Mesendoderm (in vitro differentiated cells): ENCODE results near the gene NEK5.
A peak's percentile ranks its signal among the peaks of the same experiment; 100 is the strongest.

ENCODE experiments used
- DNase-seq: peaks from one replicate; pipeline ENCODE4 v3.0.0; 2013
- H2AK5ac ChIP-seq: 2 replicates; pipeline ENCODE4 v1.6.1; 2013; ENCODE audit warnings: low read length, inconsistent platforms
- H2BK120ac ChIP-seq: 2 replicates; pipeline ENCODE4 v1.6.1; 2013; ENCODE audit warnings: low read depth, mild to moderate bottlenecking, low read length, moderate library complexity, mixed read lengths
- H2BK15ac ChIP-seq: replicated peaks from 2 replicates; pipeline ENCODE4 v1.6.1; 2013; ENCODE audit warnings: low read depth, mild to moderate bottlenecking, moderate library complexity
- H2BK5ac ChIP-seq: 2 replicates; pipeline ENCODE4 v1.6.1; 2013; ENCODE audit warnings: low read length, inconsistent platforms
- H3K18ac ChIP-seq: 2 replicates; pipeline ENCODE4 v1.6.1; 2013; ENCODE audit warnings: mild to moderate bottlenecking, low read length, mixed read lengths
- H3K23ac ChIP-seq: one replicate; pipeline ENCODE4 v1.6.1; 2013; ENCODE audit warnings: low read length
- H3K27ac ChIP-seq: 2 replicates; pipeline ENCODE4 v1.5.1; 2013; ENCODE audit warnings: low read depth, mild to moderate bottlenecking, inconsistent platforms, low read length, moderate library complexity
- H3K27me3 ChIP-seq: 2 replicates; pipeline ENCODE4 v1.6.1; 2013; ENCODE audit warnings: low read length, control low read depth, mild to moderate bottlenecking, inconsistent platforms; ENCODE audit not compliant: insufficient read depth, poor library complexity
- H3K36me3 ChIP-seq: 2 replicates; pipeline ENCODE4 v1.6.1; 2013; ENCODE audit warnings: low read length, inconsistent platforms; ENCODE audit not compliant: control insufficient read depth, insufficient read depth
- H3K4ac ChIP-seq: one replicate; pipeline ENCODE4 v1.6.1; 2013; ENCODE audit warnings: low read depth, mild to moderate bottlenecking, low read length, moderate library complexity
- H3K4me1 ChIP-seq: 2 replicates; pipeline ENCODE4 v1.6.1; 2013; ENCODE audit warnings: low read depth, low read length, inconsistent platforms; ENCODE audit not compliant: control insufficient read depth
- H3K4me2 ChIP-seq: 2 replicates; pipeline ENCODE4 v1.6.1; 2013; ENCODE audit warnings: low read length
- H3K4me3 ChIP-seq: 2 replicates; pipeline ENCODE4 v1.5.1; 2013; ENCODE audit warnings: mild to moderate bottlenecking, low read length
- H3K56ac ChIP-seq: one replicate; pipeline ENCODE4 v1.6.1; 2013; ENCODE audit warnings: low read length
- H3K79me1 ChIP-seq: 2 replicates; pipeline ENCODE4 v1.6.1; 2013; ENCODE audit warnings: low read length, inconsistent platforms
- H3K79me2 ChIP-seq: 2 replicates; pipeline ENCODE4 v1.6.1; 2013; ENCODE audit warnings: mild to moderate bottlenecking, low read length; ENCODE audit not compliant: control insufficient read depth, insufficient read depth
- H3K9ac ChIP-seq: 2 replicates; pipeline ENCODE4 v1.6.1; 2013; ENCODE audit warnings: low read length, inconsistent platforms
- H4K5ac ChIP-seq: one replicate; pipeline ENCODE4 v1.6.1; 2013; ENCODE audit warnings: low read length
- H4K8ac ChIP-seq: one replicate; pipeline ENCODE4 v1.6.1; 2013; ENCODE audit warnings: low read depth, mild to moderate bottlenecking, control low read depth, low read length, moderate library complexity
- WGBS: extraction: QIAGEN DNeasy Blood & Tissue Kit; methylation state at CpG from one replicate; pipeline ENCODE4 v1.1.7; 2013; ENCODE audit warnings: low lambda C conversion rate, missing lambda C conversion rate; ENCODE audit not compliant: insufficient coverage; ENCODE audit errors: extremely low coverage; 5-methylcytosine and 5-hydroxymethylcytosine counted together

Gene NEK5

DNA sequence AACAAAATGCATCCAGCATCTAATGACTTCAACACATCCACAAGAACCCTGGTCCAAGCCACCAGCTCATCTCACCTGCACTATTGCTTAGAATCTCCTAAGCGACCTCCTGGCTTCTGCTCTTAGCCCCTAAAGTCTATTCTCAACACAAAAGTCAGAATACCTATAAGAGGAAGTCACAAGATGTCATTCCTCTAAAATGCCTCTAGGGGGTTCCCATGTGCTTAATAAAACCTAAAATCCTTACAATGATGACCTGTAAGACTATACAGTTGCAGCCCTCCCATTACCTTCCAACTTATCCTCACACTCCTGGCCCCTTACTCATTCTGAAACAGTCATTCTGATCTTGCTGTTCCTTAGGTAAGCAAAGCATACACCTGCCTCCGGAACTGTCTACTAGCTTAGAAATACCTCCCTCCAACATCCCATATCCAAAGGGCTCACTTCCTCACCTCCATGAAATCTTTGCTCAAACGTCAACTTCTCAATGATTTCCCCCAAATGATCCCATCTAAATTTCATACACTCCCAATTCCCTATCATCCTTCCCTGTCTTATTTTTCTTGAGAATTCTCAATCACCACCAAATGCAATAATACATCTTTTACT lies 127.6 kb downstream of the NEK5 start:
- H3K4me2 ChIP-seq = no peak overlapping the region
- no peak overlapping the region for H4K8ac ChIP-seq
- no peak overlapping the region for H2BK15ac ChIP-seq
- H2AK5ac ChIP-seq = no peak overlapping the region
- no CpG with 5 or more reads among the region's 3 CpGs for WGBS
- H3K56ac ChIP-seq = no peak overlapping the region
- H2BK120ac ChIP-seq = no peak overlapping the region
- peaks cover 15% of the 10 kb centered on the region for H3K4me1 ChIP-seq
- no peaks in the 10 kb centered on the region for H3K79me1 ChIP-seq
- H4K5ac ChIP-seq = no peak overlapping the region
- no peak overlapping the region for H3K27ac ChIP-seq
- no peak overlapping the region for H3K4me3 ChIP-seq
- no peak overlapping the region for H2BK5ac ChIP-seq
- H3K9ac ChIP-seq = no peak overlapping the region
- H3K23ac ChIP-seq = no peak overlapping the region
- H3K4ac ChIP-seq = no peak overlapping the region
- no peaks in the 10 kb centered on the region for H3K79me2 ChIP-seq
- no peak overlapping the region for H3K18ac ChIP-seq
- peak; percentile 71 for DNase-seq
- H3K27me3 ChIP-seq = no peaks in the 10 kb centered on the region
- no peaks in the 10 kb centered on the region for H3K36me3 ChIP-seq

DNA sequence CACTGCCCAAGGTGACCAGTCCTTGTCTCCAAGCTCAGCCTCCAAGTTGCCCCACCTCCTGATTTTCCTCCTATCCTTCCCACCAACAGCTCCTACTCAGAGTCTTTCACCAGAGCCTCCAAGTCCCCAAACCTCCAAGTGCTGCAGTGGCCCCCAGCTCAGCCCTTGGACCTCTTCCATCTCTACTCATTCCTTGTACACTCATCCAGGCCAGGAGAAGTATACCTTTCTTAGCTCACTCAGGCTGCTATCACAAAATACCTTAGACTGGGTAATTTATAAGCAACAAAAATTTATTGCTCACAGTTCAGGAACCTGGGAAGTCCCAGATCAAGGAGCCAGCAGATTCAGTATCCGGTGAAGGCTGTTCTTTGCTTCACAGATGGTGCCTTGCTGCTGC lies 129.0 kb downstream of the NEK5 start:
- H3K27ac ChIP-seq = no peak overlapping the region
- no peak overlapping the region for H3K4me3 ChIP-seq
- peaks cover 18% of the 10 kb centered on the region for H3K4me1 ChIP-seq
- no peak overlapping the region for H3K4me2 ChIP-seq
- H3K27me3 ChIP-seq = no peaks in the 10 kb centered on the region
- H4K5ac ChIP-seq = no peak overlapping the region
- no peaks in the 10 kb centered on the region for H3K79me1 ChIP-seq
- H3K36me3 ChIP-seq = no peaks in the 10 kb centered on the region
- H3K9ac ChIP-seq = no peak overlapping the region
- no peak overlapping the region for H4K8ac ChIP-seq
- H2BK120ac ChIP-seq = no peak overlapping the region
- H3K4ac ChIP-seq = no peak overlapping the region
- H3K18ac ChIP-seq = no peak overlapping the region
- WGBS = no CpG with 5 or more reads among the region's 1 CpG
- no peak overlapping the region for H3K23ac ChIP-seq
- H2BK15ac ChIP-seq = no peak overlapping the region
- H2AK5ac ChIP-seq = no peak overlapping the region
- DNase-seq = no peak
- H3K79me2 ChIP-seq = no peaks in the 10 kb centered on the region
- no peak overlapping the region for H2BK5ac ChIP-seq
- no peak overlapping the region for H3K56ac ChIP-seq

DNA sequence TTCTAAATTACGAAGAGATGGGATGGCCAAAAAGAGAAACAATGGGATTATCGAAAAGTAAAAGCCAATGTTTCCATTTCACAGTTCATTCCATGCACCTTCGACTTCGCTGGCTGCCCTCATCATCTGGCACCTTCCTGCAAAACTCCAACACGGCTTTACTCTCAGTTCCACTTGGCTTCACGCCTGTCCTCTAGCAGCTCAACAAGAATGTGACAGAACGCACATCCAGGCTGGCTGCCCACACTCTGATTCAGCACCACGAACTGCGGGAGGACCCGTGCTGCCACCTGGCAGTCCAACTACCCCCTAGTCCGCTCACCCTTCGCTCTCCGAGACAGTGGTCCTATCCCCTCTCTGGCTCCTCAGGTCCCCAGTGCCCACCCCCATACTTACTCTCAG lies 129.4 kb downstream of the NEK5 start:
- H3K9ac ChIP-seq = no peak overlapping the region
- H3K79me1 ChIP-seq = no peaks in the 10 kb centered on the region
- no peaks in the 10 kb centered on the region for H3K27me3 ChIP-seq
- H3K27ac ChIP-seq = no peak overlapping the region
- H2BK120ac ChIP-seq = no peak overlapping the region
- peaks cover 18% of the 10 kb centered on the region for H3K4me1 ChIP-seq
- WGBS = no CpG with 5 or more reads among the region's 13 CpGs
- H3K56ac ChIP-seq = no peak overlapping the region
- H3K36me3 ChIP-seq = no peaks in the 10 kb centered on the region
- no peak overlapping the region for H3K4me3 ChIP-seq
- H2BK15ac ChIP-seq = no peak overlapping the region
- H2AK5ac ChIP-seq = no peak overlapping the region
- H4K8ac ChIP-seq = no peak overlapping the region
- H3K79me2 ChIP-seq = no peaks in the 10 kb centered on the region
- no peak overlapping the region for H2BK5ac ChIP-seq
- H3K4me2 ChIP-seq = no peak overlapping the region
- H3K4ac ChIP-seq = no peak overlapping the region
- no peak overlapping the region for H3K18ac ChIP-seq
- no peak overlapping the region for H3K23ac ChIP-seq
- DNase-seq = no peak
- H4K5ac ChIP-seq = no peak overlapping the region

DNA sequence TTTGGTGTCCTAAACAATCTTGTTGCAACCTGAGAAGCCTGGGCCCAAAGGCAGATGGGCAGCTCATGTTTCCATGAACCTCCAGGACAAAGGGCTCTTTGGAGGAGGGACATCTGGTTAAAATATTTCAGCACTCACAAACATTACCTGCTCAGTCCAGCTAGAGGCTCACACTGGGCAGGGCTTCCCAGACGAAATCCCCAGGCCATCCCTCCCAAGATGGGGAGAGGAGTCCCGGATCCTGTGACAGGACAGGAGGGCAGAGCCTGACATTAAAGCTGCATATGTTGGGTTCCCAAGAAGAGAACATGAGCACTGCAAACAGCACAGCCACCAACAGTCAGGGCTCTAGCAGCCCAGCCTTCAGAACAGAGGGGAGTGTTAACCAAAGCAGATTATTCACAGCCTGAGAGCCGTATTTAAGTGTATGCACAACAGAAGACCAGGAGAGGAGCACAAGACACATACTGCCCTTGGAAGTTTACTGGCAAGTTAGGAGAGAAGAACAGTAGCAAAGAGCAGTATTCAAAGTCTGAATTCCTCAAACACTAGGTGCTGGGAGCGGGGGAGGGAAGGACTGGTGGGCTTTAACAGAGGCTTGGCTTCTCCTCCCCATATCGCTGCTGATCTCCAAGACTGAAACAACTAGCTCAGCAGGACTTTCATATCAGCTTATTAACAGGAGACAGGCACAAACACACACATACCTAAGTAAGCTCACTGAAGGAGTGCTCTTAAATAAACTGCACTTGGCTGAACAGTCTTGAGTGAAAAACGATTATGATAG lies 130.0 kb downstream of the NEK5 start:
- no peaks in the 10 kb centered on the region for H3K27me3 ChIP-seq
- no peak overlapping the region for H3K23ac ChIP-seq
- no peaks in the 10 kb centered on the region for H3K79me1 ChIP-seq
- peak overlapping the region; percentile 29 for H3K56ac ChIP-seq
- no peak overlapping the region for H4K5ac ChIP-seq
- no peak overlapping the region for H3K18ac ChIP-seq
- no peak overlapping the region for H3K4me3 ChIP-seq
- no peaks in the 10 kb centered on the region for H3K36me3 ChIP-seq
- H3K4me1 ChIP-seq = peaks cover 18% of the 10 kb centered on the region
- no peak overlapping the region for H3K9ac ChIP-seq
- H2BK5ac ChIP-seq = no peak overlapping the region
- H2BK120ac ChIP-seq = no peak overlapping the region
- peak; percentile 60 for DNase-seq
- WGBS = no CpG with 5 or more reads among the region's 6 CpGs
- H2AK5ac ChIP-seq = no peak overlapping the region
- no peaks in the 10 kb centered on the region for H3K79me2 ChIP-seq
- H2BK15ac ChIP-seq = no peak overlapping the region
- H3K4ac ChIP-seq = no peak overlapping the region
- no peak overlapping the region for H4K8ac ChIP-seq
- no peak overlapping the region for H3K4me2 ChIP-seq
- no peak overlapping the region for H3K27ac ChIP-seq

DNA sequence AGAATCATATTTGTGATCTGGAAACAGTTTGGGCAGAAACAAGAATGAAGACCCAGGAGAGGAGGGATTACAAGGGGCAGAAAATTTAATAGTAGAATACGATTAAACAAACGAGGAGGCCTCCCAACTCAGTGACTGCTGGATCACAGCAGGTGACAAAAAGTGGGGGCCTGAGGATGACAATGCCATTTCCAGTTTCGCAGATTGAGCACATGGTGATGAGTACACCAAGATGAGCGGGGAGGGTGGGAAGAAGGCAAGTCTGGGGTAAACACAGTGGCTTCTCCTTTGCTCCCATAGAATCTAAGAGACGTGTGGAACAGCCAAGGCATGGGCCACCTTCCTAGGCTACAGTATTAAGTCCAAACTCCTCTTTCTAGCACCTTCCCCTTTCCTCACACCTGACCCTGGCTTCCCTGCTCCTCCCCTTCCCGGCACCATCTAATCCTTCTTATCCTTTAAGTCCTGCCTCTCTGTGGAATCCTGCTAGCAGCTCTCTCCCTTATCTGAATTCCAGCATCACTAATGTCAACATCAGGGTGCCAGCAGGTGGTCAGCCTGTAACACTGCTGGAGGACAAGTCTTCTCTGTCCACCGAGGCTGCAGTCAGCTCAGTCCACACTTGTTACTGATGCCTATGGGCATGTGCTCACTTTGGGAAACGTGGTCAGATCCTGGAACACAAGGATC lies 131.1 kb downstream of the NEK5 start:
- Histone ChIP-seq H3K23ac (no peak overlapping the region), H3K36me3 (no peaks in the 10 kb centered on the region), H3K4me1 (peaks cover 18% of the 10 kb centered on the region), H3K79me1 (no peaks in the 10 kb centered on the region), H4K8ac (no peak overlapping the region), H3K27me3 (no peaks in the 10 kb centered on the region), H3K4me3 (no peak overlapping the region), H3K4ac (no peak overlapping the region), H3K56ac (no peak overlapping the region), H2AK5ac (no peak overlapping the region), H3K27ac (no peak overlapping the region), H3K18ac (no peak overlapping the region), H2BK15ac (no peak overlapping the region), H4K5ac (no peak overlapping the region), H3K4me2 (no peak overlapping the region), H2BK5ac (no peak overlapping the region), H2BK120ac (peak overlapping the region; percentile 31), H3K79me2 (no peaks in the 10 kb centered on the region), H3K9ac (no peak overlapping the region)
- whole genome bisulfite sequencing = no CpG with 5 or more reads among the region's 8 CpGs
- DNase-seq = peak; percentile 99
